Adipocyte (in vitro differentiated cells): ENCODE data around the gene CTR9.

ENCODE experiments used
- DNase-seq: peaks from one replicate; pipeline ENCODE4 v3.0.0-alpha.2; 2015; ENCODE audit warnings: low read depth
- H3K27me3 ChIP-seq: replicated peaks from 2 replicates; pipeline ENCODE4 v1.7.0; 2013; ENCODE audit warnings: mild to moderate bottlenecking, low read length, moderate library complexity; ENCODE audit not compliant: control insufficient read depth, insufficient read depth
- H3K36me3 ChIP-seq: 2 replicates; pipeline ENCODE4 v1.7.0; 2013; ENCODE audit warnings: low read length, mild to moderate bottlenecking, moderate library complexity; ENCODE audit not compliant: control insufficient read depth, insufficient read depth, severe bottlenecking
- H3K4me1 ChIP-seq: 2 replicates; pipeline ENCODE4 v1.7.0; 2013; ENCODE audit warnings: mild to moderate bottlenecking, low read length, moderate library complexity; ENCODE audit not compliant: control insufficient read depth, insufficient read depth
- H3K4me3 ChIP-seq: 2 replicates; pipeline ENCODE4 v1.7.0; 2013; ENCODE audit warnings: mild to moderate bottlenecking, low read length, moderate library complexity
- H3K9ac ChIP-seq: 2 replicates; pipeline ENCODE4 v1.7.0; 2013; ENCODE audit warnings: mild to moderate bottlenecking, low read length, moderate library complexity
- H3K9me3 ChIP-seq: 2 replicates; pipeline ENCODE4 v1.7.0; 2013; ENCODE audit warnings: mild to moderate bottlenecking, low read length, moderate library complexity; ENCODE audit not compliant: control insufficient read depth

Gene CTR9

GRCh38 chr11:10828402-10828801, 77.4 kb downstream of the CTR9 start:
- no peak for DNase-seq
- H3K27me3 ChIP-seq: no peaks in the 10 kb centered on the region

DNA sequence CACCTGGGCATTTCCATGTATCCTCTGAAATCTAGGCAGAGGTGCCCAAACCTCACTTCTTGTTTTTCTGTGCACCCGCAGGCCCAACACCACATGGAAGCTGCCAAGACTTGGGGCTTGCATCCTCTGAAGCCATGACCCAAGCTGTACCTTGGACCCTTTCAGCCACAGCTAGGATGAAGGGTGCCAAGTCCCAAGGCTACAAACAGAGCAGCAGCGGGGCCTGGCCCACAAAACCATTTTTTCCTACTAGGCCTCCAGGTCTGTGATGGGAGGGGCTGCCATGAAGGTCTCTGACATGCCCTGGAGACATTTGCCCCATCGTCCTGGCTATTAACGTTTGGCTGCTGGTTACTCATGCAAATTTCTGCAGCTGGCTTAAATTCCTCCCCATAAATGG, 78.1 kb downstream of the CTR9 start:
- DNase-seq: no peak
- no peaks in the 10 kb centered on the region for H3K9me3 ChIP-seq
- H3K36me3 ChIP-seq: no peaks in the 10 kb centered on the region
- H3K27me3 ChIP-seq: no peaks in the 10 kb centered on the region
- no peaks in the 10 kb centered on the region for H3K4me1 ChIP-seq
- no peak overlapping the region for H3K9ac ChIP-seq
- no peak overlapping the region for H3K4me3 ChIP-seq

More at GRCh38 chr11:10828402-10828801, 77.4 kb downstream of the CTR9 start:
- Histone ChIP-seq H3K9ac (no peak overlapping the region), H3K36me3 (no peaks in the 10 kb centered on the region), H3K4me1 (peaks cover 5% of the 10 kb centered on the region), H3K4me3 (no peak overlapping the region), H3K9me3 (no peaks in the 10 kb centered on the region)
